Measurements from ENCODE around the gene ZC3H7B. TPM values are rescaled to one million over a fixed set of nuclear protein-coding genes. Genes with fewer than 3 reads are reported as not detected.
"Not testable (repeated sequence)": the region's sequence is repeated elsewhere in the genome, so short reads cannot be mapped to it uniquely, and the experiment has no call there.

The ZC3H7B gene
- total RNA-seq, 1 donor: 11.3 TPM

DNA sequence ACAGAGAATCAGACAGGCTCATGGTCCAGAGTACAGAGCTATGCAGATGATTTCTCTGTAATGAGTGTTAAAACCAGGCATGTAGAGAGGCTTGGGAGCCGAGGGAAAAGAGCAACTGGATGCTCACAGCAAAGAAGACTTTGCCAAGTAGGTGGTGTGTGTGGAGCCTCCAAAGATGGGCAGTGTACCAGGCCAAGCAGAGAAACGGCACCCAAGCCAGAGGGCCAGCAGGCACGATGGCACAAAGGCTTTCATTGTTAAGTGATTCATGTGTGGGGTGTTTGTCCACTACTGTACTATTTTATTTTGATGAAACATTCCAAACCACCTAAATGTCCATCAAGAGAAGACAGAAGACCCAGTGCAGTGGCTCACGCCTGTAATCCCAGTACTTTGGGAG lies 26.5 kb upstream of the ZC3H7B start:
- Histone ChIP-seq H3K9me3 (ENCODE audit: low read depth, low read length) (no peaks in the 10 kb centered on the region), H3K27me3 (ENCODE audit: insufficient read depth, low read length) (no peaks in the 10 kb centered on the region), H3K4me1 (ENCODE audit: insufficient read depth, low read length) (no peaks in the 10 kb centered on the region), H3K4me3 (ENCODE audit: low read length) (no peak overlapping the region)

- Histone ChIP-seq H3K4me3 (ENCODE audit: low read length) (no peak overlapping the region), H3K4me1 (ENCODE audit: insufficient read depth, low read length) (peaks cover 8% of the 10 kb centered on the region), H3K27me3 (ENCODE audit: insufficient read depth, low read length) (no peaks in the 10 kb centered on the region), H3K9me3 (ENCODE audit: low read depth, low read length) (no peaks in the 10 kb centered on the region)
Observed at GRCh38 chr22:41280065-41280464, 21.3 kb upstream of the ZC3H7B start.

GRCh38 chr22:41280854-41281253 lies 20.5 kb upstream of the ZC3H7B start:
- Histone ChIP-seq H3K9me3 (ENCODE audit: low read depth, low read length) (no peaks in the 10 kb centered on the region), H3K4me1 (ENCODE audit: insufficient read depth, low read length) (peaks cover 13% of the 10 kb centered on the region), H3K4me3 (ENCODE audit: low read length) (no peak overlapping the region), H3K27me3 (ENCODE audit: insufficient read depth, low read length) (no peaks in the 10 kb centered on the region)

DNA sequence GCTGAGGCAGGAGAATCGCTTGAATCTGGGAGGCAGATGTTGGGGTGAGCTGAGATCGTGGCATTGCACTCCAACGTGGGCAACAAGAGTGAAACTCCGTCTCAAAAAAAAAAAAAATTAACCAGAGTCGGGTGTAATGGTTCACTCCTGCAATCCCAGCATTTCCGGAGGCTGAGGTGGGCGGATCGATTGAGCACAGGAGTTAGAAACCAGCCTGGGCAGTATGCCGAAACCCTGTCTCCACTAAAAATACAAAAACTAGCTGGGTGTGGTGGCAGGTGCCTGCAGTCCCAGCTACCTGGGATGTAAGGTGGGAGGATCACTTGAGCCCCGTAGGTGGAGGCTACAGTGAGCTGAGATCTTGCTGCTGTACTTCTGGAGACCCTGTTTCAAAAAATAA lies 16.9 kb upstream of the ZC3H7B start:
- no peaks in the 10 kb centered on the region for H3K27me3 ChIP-seq (ENCODE audit: insufficient read depth, low read length)
- H3K4me1 ChIP-seq (ENCODE audit: insufficient read depth, low read length): peaks cover 28% of the 10 kb centered on the region
- no peak overlapping the region for H3K4me3 ChIP-seq (ENCODE audit: low read length)
- H3K9me3 ChIP-seq (ENCODE audit: low read depth, low read length): no peaks in the 10 kb centered on the region

- H3K9me3 ChIP-seq (ENCODE audit: low read depth, low read length): no peaks in the 10 kb centered on the region
- H3K4me3 ChIP-seq (ENCODE audit: low read length): peak overlapping the region; percentile 90
- peaks cover 28% of the 10 kb centered on the region for H3K4me1 ChIP-seq (ENCODE audit: insufficient read depth, low read length)
- no peaks in the 10 kb centered on the region for H3K27me3 ChIP-seq (ENCODE audit: insufficient read depth, low read length)
Observed at GRCh38 chr22:41285441-41285819, 15.9 kb upstream of the ZC3H7B start.

DNA sequence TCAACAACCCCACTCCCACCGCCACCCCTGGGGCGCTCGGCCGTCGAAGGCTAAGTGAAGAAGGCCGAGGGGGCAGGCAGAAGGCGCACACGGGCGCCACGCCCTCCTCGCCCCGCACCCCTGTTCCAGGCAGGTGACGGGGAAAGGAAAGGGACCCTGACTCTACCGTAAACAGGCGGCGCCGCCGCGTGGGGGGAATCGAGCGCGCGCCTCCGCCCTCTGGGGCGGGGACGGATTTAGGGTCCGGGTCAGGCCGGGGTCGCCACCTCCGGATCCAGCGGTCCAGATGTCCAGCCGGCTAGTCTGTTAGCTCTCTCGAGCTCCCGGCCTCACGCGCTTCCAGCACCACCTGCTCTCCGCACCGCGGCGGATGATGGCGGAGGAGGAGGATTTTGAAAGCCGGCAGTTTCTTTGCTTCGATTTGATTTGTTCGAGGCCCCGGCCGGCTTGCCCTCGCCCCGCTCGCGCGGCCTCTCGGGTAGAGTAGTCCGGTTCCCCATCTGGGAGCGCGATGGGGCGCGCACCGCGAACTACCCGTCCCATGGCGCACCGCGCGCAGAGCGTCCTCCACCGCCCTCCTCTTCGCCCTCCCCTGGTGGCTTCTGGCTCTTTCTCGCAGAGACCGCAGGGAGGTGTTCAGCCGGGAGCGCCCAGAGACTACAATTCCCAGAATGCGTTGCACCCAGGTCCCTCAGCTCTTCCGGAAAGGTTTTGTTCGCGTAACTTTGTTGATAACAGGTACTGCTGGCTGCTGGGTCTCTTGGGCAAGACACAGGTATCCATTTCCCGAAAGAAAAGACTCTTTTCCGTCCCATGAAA lies 15.3 kb upstream of the ZC3H7B start, which contains the start of gene RANGAP1:
RANGAP1 (minus strand) TSS at position 368 of the 819 bp plus-strand sequence. CDS start 5,143 bp downstream, outside the sequence.
- H3K4me1 ChIP-seq (ENCODE audit: insufficient read depth, low read length): peaks cover 28% of the 10 kb centered on the region
- H3K4me3 ChIP-seq (ENCODE audit: low read length): peak within 1 kb of the TSS; percentile 90
- no peaks in the 10 kb centered on the region for H3K9me3 ChIP-seq (ENCODE audit: low read depth, low read length)
- H3K27me3 ChIP-seq (ENCODE audit: insufficient read depth, low read length): no peaks in the 10 kb centered on the region

DNA sequence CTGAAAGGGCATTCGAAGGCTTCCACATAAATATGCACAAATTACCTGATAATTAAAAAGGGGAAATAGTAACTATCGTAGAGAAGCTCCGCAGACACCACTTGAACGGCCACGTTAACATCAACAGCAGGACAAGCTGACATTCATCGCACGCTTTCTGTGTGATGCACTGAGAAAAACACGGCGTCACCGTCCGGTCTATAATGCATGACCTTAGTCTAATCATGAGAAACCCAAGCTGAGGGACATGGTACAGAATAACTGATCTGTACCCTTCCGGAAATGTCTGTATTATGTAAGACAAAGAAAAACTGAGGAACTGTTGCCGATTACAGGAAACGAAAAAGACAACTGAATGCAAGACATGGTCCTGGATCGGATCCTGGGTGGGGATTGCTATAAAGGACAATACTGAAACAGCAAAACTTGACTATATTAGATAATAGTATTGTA lies 14.7 kb upstream of the ZC3H7B start:
- H3K4me1 ChIP-seq (ENCODE audit: insufficient read depth, low read length): peaks cover 28% of the 10 kb centered on the region

DNA sequence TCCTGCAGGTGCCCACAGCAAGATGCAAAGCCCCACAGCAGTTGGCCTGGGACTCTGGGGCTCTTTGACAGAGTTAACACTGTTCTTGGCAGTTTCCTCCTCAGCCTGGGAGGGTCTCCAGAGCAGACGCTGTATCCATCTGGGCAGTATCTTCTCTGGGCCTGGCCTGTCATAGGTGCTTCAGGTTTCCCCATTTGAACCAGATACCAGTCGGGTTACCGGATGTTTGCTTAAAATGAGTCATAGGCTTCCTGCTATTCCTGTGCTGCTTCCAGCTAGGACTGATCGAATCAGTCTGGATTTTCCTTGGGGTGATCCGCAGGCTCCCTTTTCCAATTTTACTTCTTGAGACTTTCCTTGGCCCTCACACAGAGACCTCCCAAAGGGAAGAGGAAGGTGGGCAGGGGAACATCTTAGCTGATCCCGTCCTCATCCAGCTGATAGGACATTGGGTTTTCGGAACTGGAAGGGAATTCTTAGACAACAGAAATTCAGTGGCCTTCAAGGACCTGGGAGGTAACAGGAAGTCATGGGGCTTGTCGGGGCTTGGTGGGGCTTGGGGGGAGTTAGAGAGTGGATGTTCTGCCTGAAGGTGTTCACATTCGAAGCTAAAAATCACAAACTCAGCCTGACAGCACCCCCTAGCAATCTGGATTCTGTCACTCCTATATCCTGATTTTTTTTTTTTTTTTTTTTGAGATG lies 12.9 kb upstream of the ZC3H7B start:
- Histone ChIP-seq H3K9me3 (ENCODE audit: low read depth, low read length) (no peaks in the 10 kb centered on the region), H3K27me3 (ENCODE audit: insufficient read depth, low read length) (no peaks in the 10 kb centered on the region), H3K4me3 (ENCODE audit: low read length) (no peak overlapping the region), H3K4me1 (ENCODE audit: insufficient read depth, low read length) (peaks cover 28% of the 10 kb centered on the region)

More for the DNA sequence above, 14.7 kb upstream of the ZC3H7B start:
- peak overlapping the region; percentile 90 for H3K4me3 ChIP-seq (ENCODE audit: low read length)
- no peaks in the 10 kb centered on the region for H3K27me3 ChIP-seq (ENCODE audit: insufficient read depth, low read length)
- no peaks in the 10 kb centered on the region for H3K9me3 ChIP-seq (ENCODE audit: low read depth, low read length)

GRCh38 chr22:41289671-41290070 lies 11.7 kb upstream of the ZC3H7B start:
- Histone ChIP-seq H3K27me3 (ENCODE audit: insufficient read depth, low read length) (no peaks in the 10 kb centered on the region), H3K4me3 (ENCODE audit: low read length) (no peak overlapping the region), H3K9me3 (ENCODE audit: low read depth, low read length) (no peaks in the 10 kb centered on the region), H3K4me1 (ENCODE audit: insufficient read depth, low read length) (peaks cover 24% of the 10 kb centered on the region)

GRCh38 chr22:41290262-41291221 lies 10.8 kb upstream of the ZC3H7B start:
- Histone ChIP-seq H3K4me1 (ENCODE audit: insufficient read depth, low read length) (peaks cover 16% of the 10 kb centered on the region), H3K27me3 (ENCODE audit: insufficient read depth, low read length) (no peaks in the 10 kb centered on the region), H3K4me3 (ENCODE audit: low read length) (no peak overlapping the region), H3K9me3 (ENCODE audit: low read depth, low read length) (no peaks in the 10 kb centered on the region)

GRCh38 chr22:41294816-41295215 lies 6.5 kb upstream of the ZC3H7B start:
- not testable (repeated sequence) for H3K27me3 ChIP-seq (ENCODE audit: insufficient read depth, low read length); H3K4me1 ChIP-seq (ENCODE audit: insufficient read depth, low read length); H3K4me3 ChIP-seq (ENCODE audit: low read length); H3K9me3 ChIP-seq (ENCODE audit: low read depth, low read length)

GRCh38 chr22:41296826-41297667 lies 4.3 kb upstream of the ZC3H7B start:
- Histone ChIP-seq H3K27me3 (ENCODE audit: insufficient read depth, low read length) (no peaks in the 10 kb centered on the region), H3K4me3 (ENCODE audit: low read length) (no peak overlapping the region), H3K4me1 (ENCODE audit: insufficient read depth, low read length) (peaks cover 5% of the 10 kb centered on the region), H3K9me3 (ENCODE audit: low read depth, low read length) (no peaks in the 10 kb centered on the region)

DNA sequence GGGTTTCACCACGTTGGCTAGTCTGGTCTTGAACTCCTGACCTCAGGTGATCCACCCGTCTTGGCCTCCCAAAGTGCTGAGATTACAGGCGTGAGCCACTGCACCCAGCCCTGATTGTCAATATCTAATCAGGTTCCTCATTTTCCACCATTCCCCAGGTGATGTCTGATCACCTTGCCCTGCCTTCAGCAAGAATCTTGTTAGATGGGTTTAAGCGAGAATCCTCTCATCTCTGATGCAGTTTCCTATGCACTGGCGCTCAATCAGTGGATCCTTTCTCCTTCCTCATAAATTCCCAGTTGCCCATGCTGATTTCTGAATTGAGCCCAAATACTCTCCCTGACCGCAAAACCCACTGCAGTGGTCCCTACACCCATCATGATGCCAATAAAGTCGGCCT lies 664 bp upstream of the ZC3H7B start:
- Histone ChIP-seq H3K27me3 (ENCODE audit: insufficient read depth, low read length) (no peaks in the 10 kb centered on the region), H3K9me3 (ENCODE audit: low read depth, low read length) (no peaks in the 10 kb centered on the region), H3K4me1 (ENCODE audit: insufficient read depth, low read length) (peaks cover 25% of the 10 kb centered on the region), H3K4me3 (ENCODE audit: low read length) (peak overlapping the region; percentile 97)
